Mesodermal cell (in vitro differentiated cells): ENCODE results near the gene DDX53. TPM values are rescaled to one million over a fixed set of nuclear protein-coding genes. Genes with fewer than 3 reads are reported as not detected.

Experiments used
- H3K27ac ChIP-seq: 2 replicates; pipeline ENCODE4 v1.7.0; 2013; ENCODE audit warnings: mild to moderate bottlenecking, low read depth, low read length, moderate library complexity; ENCODE audit not compliant: severe bottlenecking
- H3K36me3 ChIP-seq: 2 replicates; pipeline ENCODE4 v1.7.1; 2013; ENCODE audit warnings: mild to moderate bottlenecking, low read length, moderate library complexity; ENCODE audit not compliant: control insufficient read depth, insufficient read depth
- H3K4me1 ChIP-seq: one replicate; pipeline ENCODE4 v1.7.1; 2013; ENCODE audit warnings: mild to moderate bottlenecking, low read length; ENCODE audit not compliant: insufficient read depth, control insufficient read depth, poor library complexity, severe bottlenecking
- H3K4me3 ChIP-seq: 2 replicates; pipeline ENCODE4 v1.7.0; 2013; ENCODE audit warnings: low read length, control low read depth, mild to moderate bottlenecking; ENCODE audit not compliant: insufficient read depth, poor library complexity, severe bottlenecking; ENCODE audit errors: extremely low read depth
- H3K9me3 ChIP-seq: 2 replicates; pipeline ENCODE4 v1.7.1; 2013; ENCODE audit warnings: mild to moderate bottlenecking, low read length, moderate library complexity; ENCODE audit not compliant: control insufficient read depth
- WGBS, 2 experiments: methylation state at CpG; one replicate each; pipeline ENCODE4 v1.1.5; 2013; ENCODE audit warnings: missing lambda C conversion rate in 2 of 2; ENCODE audit not compliant: insufficient coverage in 2 of 2; 5-methylcytosine and 5-hydroxymethylcytosine counted together
- polyA plus RNA-seq, 2 experiments: library from polyadenylated mRNA; stranded (reverse); fragments of 50-300 nt; gene quantifications; one replicate each; pipeline ENCODE4 v1.2.3, GENCODE V29; 2013

DDX53 gene
- not detected for polyA plus RNA-seq (2013, experiment 1 of 2)
- not detected for polyA plus RNA-seq (2013, experiment 2 of 2)

- Histone ChIP-seq H3K9me3 (no peaks in the 10 kb centered on the region), H3K36me3 (no peaks in the 10 kb centered on the region), H3K4me1 (no peaks in the 10 kb centered on the region), H3K4me3 (no peak within 1 kb of the TSS), H3K27ac (no peak within 1 kb of the TSS)
- 87 to 95% methylated on average over 10 to 13 of the region's 23 CpGs for WGBS, 2 experiments
These were observed at the start of gene DDX53 for GRCh38 chrX:22999696-23000223. DDX53 (plus strand) TSS chrX:22999960; CDS start chrX:23000058, 98 bp downstream.

- Histone ChIP-seq H3K36me3 (no peaks in the 10 kb centered on the region), H3K4me1 (peaks cover 16% of the 10 kb centered on the region), H3K27ac (no peak overlapping the region), H3K4me3 (no peak overlapping the region), H3K9me3 (no peaks in the 10 kb centered on the region)
- 94 to 100% methylated on average over 2 of the region's 5 CpGs for WGBS, 2 experiments
These were observed 49.2 kb upstream of the DDX53 start for GRCh38 chrX:22950269-22951266.

GRCh38 chrX:22952010-22952409, 47.8 kb upstream of the DDX53 start:
- no peaks in the 10 kb centered on the region for H3K9me3 ChIP-seq
- no peaks in the 10 kb centered on the region for H3K36me3 ChIP-seq
- no peak overlapping the region for H3K4me3 ChIP-seq
- no peak overlapping the region for H3K27ac ChIP-seq
- H3K4me1 ChIP-seq: peaks cover 16% of the 10 kb centered on the region
- WGBS, 2 experiments: 29% methylated on average over 1 of the region's 6 CpGs; no CpG with 5 or more reads in 1 of the 2 experiments

- Histone ChIP-seq H3K9me3 (no peaks in the 10 kb centered on the region), H3K4me3 (no peak overlapping the region), H3K27ac (no peak overlapping the region), H3K4me1 (no peaks in the 10 kb centered on the region), H3K36me3 (no peaks in the 10 kb centered on the region)
- no CpG with 5 or more reads among the region's 2 CpGs for WGBS, 2 experiments
These were observed 41.5 kb upstream of the DDX53 start for GRCh38 chrX:22958250-22958649.

GRCh38 chrX:22959204-22959920, 40.4 kb upstream of the DDX53 start:
- Histone ChIP-seq H3K4me3 (no peak overlapping the region), H3K27ac (no peak overlapping the region), H3K36me3 (no peaks in the 10 kb centered on the region), H3K4me1 (no peaks in the 10 kb centered on the region), H3K9me3 (no peaks in the 10 kb centered on the region)
- no CpG with 5 or more reads among the region's 4 CpGs for WGBS, 2 experiments

GRCh38 chrX:22963196-22963595, 36.6 kb upstream of the DDX53 start:
- no CpG with 5 or more reads among the region's 2 CpGs for WGBS, 2 experiments
- Histone ChIP-seq H3K36me3 (no peaks in the 10 kb centered on the region), H3K27ac (no peak overlapping the region), H3K4me1 (no peaks in the 10 kb centered on the region), H3K9me3 (no peaks in the 10 kb centered on the region), H3K4me3 (no peak overlapping the region)

GRCh38 chrX:22968494-22968893, 31.3 kb upstream of the DDX53 start:
- Histone ChIP-seq H3K9me3 (no peaks in the 10 kb centered on the region), H3K27ac (no peak overlapping the region), H3K4me3 (no peak overlapping the region), H3K36me3 (no peaks in the 10 kb centered on the region), H3K4me1 (peaks cover 5% of the 10 kb centered on the region)
- WGBS, 2 experiments: 100% methylated on average over 1 of the region's 2 CpGs; no CpG with 5 or more reads in 1 of the 2 experiments

- Histone ChIP-seq H3K27ac (no peak overlapping the region), H3K9me3 (no peaks in the 10 kb centered on the region), H3K4me3 (no peak overlapping the region), H3K4me1 (peaks cover 5% of the 10 kb centered on the region), H3K36me3 (no peaks in the 10 kb centered on the region)
- no CpG with 5 or more reads among the region's 1 CpG for WGBS, 2 experiments
These were observed 30.3 kb upstream of the DDX53 start for GRCh38 chrX:22969411-22969810.

GRCh38 chrX:22970861-22971260, 28.9 kb upstream of the DDX53 start:
- Histone ChIP-seq H3K4me1 (peaks cover 5% of the 10 kb centered on the region), H3K4me3 (no peak overlapping the region), H3K36me3 (no peaks in the 10 kb centered on the region), H3K9me3 (no peaks in the 10 kb centered on the region), H3K27ac (no peak overlapping the region)
- no CpG with 5 or more reads among the region's 1 CpG for WGBS, 2 experiments

- no CpG with 5 or more reads among the region's 4 CpGs for WGBS, 2 experiments
- no peak overlapping the region for H3K27ac ChIP-seq
- no peak overlapping the region for H3K4me3 ChIP-seq
- no peaks in the 10 kb centered on the region for H3K4me1 ChIP-seq
- no peaks in the 10 kb centered on the region for H3K36me3 ChIP-seq
- H3K9me3 ChIP-seq: no peaks in the 10 kb centered on the region
These were observed 25.1 kb upstream of the DDX53 start for GRCh38 chrX:22974616-22975015.
